Neutrophil (primary cell): ENCODE measurements around the gene AIFM1.
"Not testable (repeated sequence)": the region's sequence is repeated elsewhere in the genome, so short reads cannot be mapped to it uniquely, and the experiment has no call there.

Experiments
- H3K27ac ChIP-seq: fragments of 200-600 bp; sonication (generic); 2 replicates; pipeline ENCODE4 v1.5.1; 2016; ENCODE audit warnings: mild to moderate bottlenecking, moderate library complexity
- H3K27me3 ChIP-seq: fragments of 200-600 bp; sonication (generic); 2 replicates; pipeline ENCODE4 v1.6.0; 2016; ENCODE audit warnings: mild to moderate bottlenecking
- H3K36me3 ChIP-seq: fragments of 200-600 bp; sonication (generic); 2 replicates; pipeline ENCODE4 v1.5.1; 2017
- H3K4me1 ChIP-seq, 2 experiments: fragments of 200-600 bp in 1 of 2; sonication (generic) in 1 of 2; 1 replicate in 1 of 2; 2 replicates in 1 of 2; pipeline versions ENCODE4 v1.5.1 to v1.6.1; 2013 to 2016; ENCODE audit warnings: low read depth in 1 of 2, low read length in 1 of 2, mild to moderate bottlenecking in 1 of 2, moderate library complexity in 1 of 2; ENCODE audit not compliant: control insufficient read depth in 1 of 2, insufficient read depth in 1 of 2
- H3K4me3 ChIP-seq, 2 experiments: fragments of 200-600 bp in 1 of 2; sonication (generic) in 1 of 2; 1 replicate in 1 of 2; 2 replicates in 1 of 2; pipeline ENCODE4 v1.5.1; 2013 to 2016; ENCODE audit warnings: low read depth in 1 of 2, low read length in 1 of 2, mild to moderate bottlenecking in 1 of 2, moderate library complexity in 1 of 2
- H3K9me3 ChIP-seq: fragments of 200-600 bp; sonication (generic); 2 replicates; pipeline ENCODE4 v1.5.1; 2016
- CTCF ChIP-seq: fragments of 200-600 bp; sonication (generic); IDR thresholded peaks from 2 replicates; pipeline ENCODE4 v1.5.1; 2016; ENCODE audit warnings: antibody characterized with exemption

Gene AIFM1

GRCh38 chrX:130118441-130119311, 47.0 kb downstream of the AIFM1 start:
- Histone ChIP-seq H3K9me3 (no peaks in the 10 kb centered on the region), H3K4me3 (no peak overlapping the region), H3K27ac (no peak overlapping the region), H3K36me3 (no peaks in the 10 kb centered on the region), H3K4me1 (peaks cover 10 to 11% of the 10 kb centered on the region in 2 experiments), H3K27me3 (no peaks in the 10 kb centered on the region)
- no peak for TF ChIP-seq CTCF

DNA sequence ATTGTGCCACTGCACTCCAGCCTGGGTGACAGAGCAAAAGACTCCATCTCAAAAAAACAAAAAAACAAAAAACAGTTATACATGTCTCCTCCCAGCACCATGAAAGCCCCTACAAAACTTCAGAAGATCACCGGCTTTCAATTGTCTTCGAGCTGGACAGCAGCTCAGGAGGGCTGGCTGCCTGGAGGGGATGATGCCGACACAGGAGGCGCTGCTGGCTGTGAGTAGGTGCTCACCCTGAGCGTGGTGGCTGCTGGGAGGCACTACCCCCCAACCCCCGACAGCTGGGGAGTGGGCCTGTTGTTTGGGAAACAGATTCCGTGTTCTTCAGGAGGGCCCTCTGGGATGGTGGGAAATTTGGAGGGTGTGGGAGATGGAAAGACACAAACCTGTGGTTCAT, 48.5 kb downstream of the AIFM1 start:
- H3K9me3 ChIP-seq: no peaks in the 10 kb centered on the region
- H3K36me3 ChIP-seq: no peaks in the 10 kb centered on the region
- no peak overlapping the region for H3K27ac ChIP-seq
- peaks cover 10 to 11% of the 10 kb centered on the region in 2 experiments for H3K4me1 ChIP-seq
- no peak overlapping the region for H3K4me3 ChIP-seq
- no peak for TF ChIP-seq CTCF
- H3K27me3 ChIP-seq: no peaks in the 10 kb centered on the region

DNA sequence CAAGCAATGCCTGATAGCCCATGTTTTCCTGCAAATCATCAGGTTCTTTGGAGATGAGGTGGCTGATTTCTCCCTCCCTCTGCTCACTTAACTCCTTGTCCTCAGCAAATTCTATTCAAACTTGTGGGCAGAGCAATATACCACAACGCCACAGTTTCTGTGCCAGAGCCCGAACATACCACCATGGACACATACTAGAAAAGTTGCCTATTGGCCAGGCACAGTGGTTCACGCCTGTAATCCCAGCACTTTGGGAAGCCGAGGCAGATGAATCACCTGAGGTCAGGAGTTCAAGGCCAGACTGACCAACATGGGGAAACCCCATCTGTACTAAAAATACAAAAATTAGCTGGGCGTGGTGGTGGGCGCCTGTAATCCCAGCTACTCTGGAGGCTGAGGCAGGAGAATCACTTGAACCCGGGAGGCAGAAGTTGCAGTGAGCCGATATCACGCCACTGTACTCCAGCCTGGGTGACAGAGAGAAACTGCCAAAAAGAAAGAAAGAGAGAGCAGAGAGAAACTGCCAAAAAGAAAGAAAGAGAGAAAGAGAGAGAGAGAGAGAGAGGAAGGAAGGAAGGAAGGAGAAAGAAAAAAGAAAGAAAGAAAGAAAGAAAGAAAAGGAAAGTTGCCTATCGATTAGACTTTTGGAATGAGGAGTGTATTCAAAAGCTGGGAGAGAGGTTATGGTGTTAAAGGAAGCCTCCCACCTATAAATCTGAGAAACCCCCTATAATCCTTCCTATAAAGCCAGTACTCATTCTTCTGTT, 50.3 kb downstream of the AIFM1 start:
- not testable (repeated sequence) for H3K27ac ChIP-seq, H3K9me3 ChIP-seq, H3K27me3 ChIP-seq, H3K4me3 ChIP-seq, H3K36me3 ChIP-seq
- peaks cover 9 to 12% of the 10 kb centered on the region in 2 experiments for H3K4me1 ChIP-seq

- TF ChIP-seq CTCF: no peak
- Histone ChIP-seq H3K4me3 (no peak overlapping the region), H3K27ac (no peak overlapping the region)
Observed at GRCh38 chrX:130114141-130114588, 51.5 kb downstream of the AIFM1 start.

GRCh38 chrX:130111220-130112154, 54.2 kb downstream of the AIFM1 start:
- Histone ChIP-seq H3K27me3 (no peaks in the 10 kb centered on the region), H3K4me1 (peaks cover 29 to 32% of the 10 kb centered on the region in 2 experiments), H3K9me3 (no peaks in the 10 kb centered on the region), H3K4me3 (peak overlapping the region; percentile 58 to 70), H3K27ac (peak overlapping the region; percentile 97), H3K36me3 (no peaks in the 10 kb centered on the region)
- no peak for TF ChIP-seq CTCF

More at GRCh38 chrX:130114141-130114588, 51.5 kb downstream of the AIFM1 start:
- Histone ChIP-seq H3K4me1 (peaks cover 6 to 7% of the 10 kb centered on the region in 2 experiments), H3K27me3 (no peaks in the 10 kb centered on the region), H3K9me3 (no peaks in the 10 kb centered on the region), H3K36me3 (no peaks in the 10 kb centered on the region)
